Hepatocyte (in vitro differentiated cells): ENCODE results near the gene RAP1GDS1.

Source experiments
- EZH2 ChIP-seq: fragments of 200-600 bp; sonication (generic); IDR thresholded peaks from 2 replicates; pipeline ENCODE4 v1.6.1; 2016; ENCODE audit warnings: antibody characterized with exemption, mild to moderate bottlenecking, borderline replicate concordance
- EZH2phosphoT487 ChIP-seq: fragments of 200-600 bp; sonication (generic); IDR thresholded peaks from one replicate; pipeline ENCODE4 v1.6.1; 2018; ENCODE audit warnings: antibody characterized with exemption, mild to moderate bottlenecking, low read depth, moderate library complexity; ENCODE audit not compliant: unreplicated experiment, severe bottlenecking
- TF ChIP-seq, protein P1 (sequence below): fragments of 200-600 bp; sonication (generic); IDR thresholded peaks from 2 replicates; pipeline ENCODE4 v1.5.1; 2016; ENCODE audit warnings: antibody characterized with exemption, mild to moderate bottlenecking; ENCODE audit not compliant: poor library complexity

DNA sequence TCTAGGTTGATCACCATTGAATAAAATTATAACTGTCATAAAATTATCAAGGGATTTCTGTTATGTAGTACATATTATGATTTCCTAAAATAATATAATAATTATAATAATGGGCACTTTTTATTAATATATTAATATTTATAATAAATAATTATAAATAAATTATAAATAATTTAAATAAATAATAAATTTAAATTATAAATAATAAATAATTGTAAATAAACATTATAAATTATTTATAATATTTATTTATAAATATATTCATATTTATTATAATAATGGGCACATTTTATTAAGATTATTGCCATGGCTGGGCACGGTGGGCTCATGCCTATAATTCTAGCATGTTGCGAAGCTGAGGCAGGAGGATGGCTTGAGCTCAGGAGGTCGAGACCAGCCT is 24.5 kb downstream of the RAP1GDS1 start:
- TF ChIP-seq EZH2phosphoT487 (no peak), EZH2 (no peak)
- TF ChIP-seq, protein P1, sequence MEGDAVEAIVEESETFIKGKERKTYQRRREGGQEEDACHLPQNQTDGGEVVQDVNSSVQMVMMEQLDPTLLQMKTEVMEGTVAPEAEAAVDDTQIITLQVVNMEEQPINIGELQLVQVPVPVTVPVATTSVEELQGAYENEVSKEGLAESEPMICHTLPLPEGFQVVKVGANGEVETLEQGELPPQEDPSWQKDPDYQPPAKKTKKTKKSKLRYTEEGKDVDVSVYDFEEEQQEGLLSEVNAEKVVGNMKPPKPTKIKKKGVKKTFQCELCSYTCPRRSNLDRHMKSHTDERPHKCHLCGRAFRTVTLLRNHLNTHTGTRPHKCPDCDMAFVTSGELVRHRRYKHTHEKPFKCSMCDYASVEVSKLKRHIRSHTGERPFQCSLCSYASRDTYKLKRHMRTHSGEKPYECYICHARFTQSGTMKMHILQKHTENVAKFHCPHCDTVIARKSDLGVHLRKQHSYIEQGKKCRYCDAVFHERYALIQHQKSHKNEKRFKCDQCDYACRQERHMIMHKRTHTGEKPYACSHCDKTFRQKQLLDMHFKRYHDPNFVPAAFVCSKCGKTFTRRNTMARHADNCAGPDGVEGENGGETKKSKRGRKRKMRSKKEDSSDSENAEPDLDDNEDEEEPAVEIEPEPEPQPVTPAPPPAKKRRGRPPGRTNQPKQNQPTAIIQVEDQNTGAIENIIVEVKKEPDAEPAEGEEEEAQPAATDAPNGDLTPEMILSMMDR = no peak
